ENCODE data around the gene CCR6. TPM values are rescaled to one million over a fixed set of nuclear protein-coding genes. Genes with fewer than 3 reads are reported as not detected.
"Not testable (repeated sequence)": the region's sequence is repeated elsewhere in the genome, so short reads cannot be mapped to it uniquely, and the experiment has no call there.

Gene CCR6
- total RNA-seq, 1 donor from 2014 or later, result not detected

DNA sequence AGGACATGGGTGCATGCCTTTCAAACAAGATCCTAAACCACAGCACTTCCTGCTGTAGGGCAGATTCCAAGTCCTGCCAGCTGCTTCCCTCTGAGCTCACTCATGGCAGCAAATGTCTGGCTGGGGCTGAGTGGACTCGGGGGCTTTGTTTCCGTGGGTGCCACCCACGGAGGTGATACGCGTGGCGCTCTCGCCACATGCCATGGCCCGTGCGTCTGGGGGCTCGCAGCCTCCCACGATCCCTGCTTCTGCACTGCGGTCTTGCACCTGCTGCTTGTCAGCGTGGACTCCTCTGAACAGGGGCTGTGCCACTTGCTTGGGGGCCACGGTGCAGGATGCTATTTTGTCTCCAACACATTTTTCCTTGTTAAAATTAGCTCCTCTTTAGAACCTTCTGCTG is 54.4 kb downstream of the CCR6 start:
- H3K27ac Mint-ChIP-seq (ENCODE audit: unreplicated experiment); H3K27me3 Mint-ChIP-seq (ENCODE audit: unreplicated experiment); H3K4me1 Mint-ChIP-seq (ENCODE audit: unreplicated experiment); H3K36me3 Mint-ChIP-seq (ENCODE audit: low read depth, unreplicated experiment); H3K4me3 Mint-ChIP-seq (ENCODE audit: unreplicated experiment); H3K9me3 Mint-ChIP-seq (ENCODE audit: unreplicated experiment); DNase-seq (ENCODE audit: low spot score): not testable (repeated sequence)

DNA sequence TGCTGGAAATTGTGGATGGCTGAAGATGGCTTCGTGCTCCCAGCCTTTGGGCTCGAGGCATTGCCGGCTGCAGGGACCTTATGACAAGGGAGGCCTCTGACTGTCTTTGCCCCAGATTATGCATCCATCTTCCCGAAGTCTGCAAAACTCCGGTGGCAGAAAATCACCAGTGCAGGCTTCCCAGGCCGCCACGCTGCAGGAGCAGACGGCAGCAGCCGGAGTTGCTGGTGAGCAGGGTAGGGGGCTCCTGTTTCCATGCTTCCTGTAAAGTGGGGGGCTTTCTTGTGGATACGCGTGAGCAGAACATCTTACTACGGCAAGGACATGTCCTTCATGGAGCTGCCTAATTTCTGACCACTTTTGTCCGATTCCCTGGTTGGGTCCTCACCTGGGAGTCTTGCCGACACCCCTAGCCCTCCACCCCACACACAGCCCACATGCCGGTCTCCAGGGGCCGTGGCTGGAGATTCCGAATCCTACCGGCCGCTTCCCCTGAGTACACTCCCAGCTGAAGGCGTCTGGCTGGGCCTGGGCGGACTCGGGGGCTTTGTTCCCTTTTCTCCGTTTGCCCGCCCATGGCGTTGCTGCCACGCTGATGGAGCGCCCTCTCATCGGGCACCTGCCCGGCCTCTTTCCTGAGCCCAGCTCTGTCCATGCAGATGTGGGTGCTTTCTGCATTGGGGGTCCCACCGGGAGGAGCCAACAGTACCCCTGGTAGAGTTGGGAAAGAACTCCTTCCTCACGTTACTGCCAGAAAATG is 56.2 kb downstream of the CCR6 start:
- not testable (repeated sequence) for H3K27me3 Mint-ChIP-seq (ENCODE audit: unreplicated experiment); H3K4me1 Mint-ChIP-seq (ENCODE audit: unreplicated experiment); DNase-seq (ENCODE audit: low spot score); H3K9me3 Mint-ChIP-seq (ENCODE audit: unreplicated experiment); H3K27ac Mint-ChIP-seq (ENCODE audit: unreplicated experiment); H3K4me3 Mint-ChIP-seq (ENCODE audit: unreplicated experiment); H3K36me3 Mint-ChIP-seq (ENCODE audit: low read depth, unreplicated experiment)

DNA sequence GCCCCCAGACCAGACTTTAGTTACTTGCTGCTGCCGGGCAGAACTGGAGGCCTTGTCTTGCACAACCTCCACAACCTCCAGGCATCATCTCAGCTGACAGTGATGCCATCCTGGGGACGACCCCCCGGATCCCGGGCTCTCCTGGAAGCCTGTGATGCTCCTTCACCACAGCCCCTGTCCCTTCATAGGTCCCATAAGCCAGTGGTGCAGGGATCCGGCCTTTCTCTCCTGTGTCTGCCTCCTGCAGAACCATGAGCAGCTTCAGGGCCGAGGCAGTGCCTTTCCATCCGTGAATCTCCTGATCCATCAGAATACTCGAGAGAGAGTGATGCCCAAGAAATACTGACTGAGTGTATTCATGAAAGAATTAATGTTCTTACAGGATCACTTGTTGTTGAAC is 57.2 kb downstream of the CCR6 start:
- not testable (repeated sequence) for H3K4me3 Mint-ChIP-seq (ENCODE audit: unreplicated experiment); DNase-seq (ENCODE audit: low spot score); H3K27me3 Mint-ChIP-seq (ENCODE audit: unreplicated experiment); H3K27ac Mint-ChIP-seq (ENCODE audit: unreplicated experiment); H3K36me3 Mint-ChIP-seq (ENCODE audit: low read depth, unreplicated experiment); H3K4me1 Mint-ChIP-seq (ENCODE audit: unreplicated experiment); H3K9me3 Mint-ChIP-seq (ENCODE audit: unreplicated experiment)

DNA sequence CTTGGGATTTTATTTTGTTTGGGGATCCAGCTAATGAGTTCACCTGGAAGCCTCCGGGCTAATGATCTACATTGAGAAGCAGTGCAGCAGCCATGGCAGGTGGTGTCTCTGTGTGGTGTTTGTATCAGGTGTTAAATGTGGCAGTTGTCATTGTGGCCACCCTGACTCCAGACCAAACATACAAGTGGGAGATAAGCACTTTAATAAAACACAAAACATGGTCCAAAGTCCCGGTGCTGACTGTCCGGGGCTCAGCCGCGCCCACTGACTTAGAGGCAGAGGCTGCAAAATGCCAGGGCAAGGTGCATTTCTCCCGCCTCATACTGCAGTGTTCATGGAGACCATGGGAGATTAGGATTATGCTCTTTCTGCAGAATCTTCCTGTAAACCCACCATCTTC is 58.5 kb downstream of the CCR6 start:
- H3K9me3 Mint-ChIP-seq (ENCODE audit: unreplicated experiment); H3K4me1 Mint-ChIP-seq (ENCODE audit: unreplicated experiment); H3K27me3 Mint-ChIP-seq (ENCODE audit: unreplicated experiment); H3K36me3 Mint-ChIP-seq (ENCODE audit: low read depth, unreplicated experiment); H3K27ac Mint-ChIP-seq (ENCODE audit: unreplicated experiment); H3K4me3 Mint-ChIP-seq (ENCODE audit: unreplicated experiment); DNase-seq (ENCODE audit: low spot score): not testable (repeated sequence)

DNA sequence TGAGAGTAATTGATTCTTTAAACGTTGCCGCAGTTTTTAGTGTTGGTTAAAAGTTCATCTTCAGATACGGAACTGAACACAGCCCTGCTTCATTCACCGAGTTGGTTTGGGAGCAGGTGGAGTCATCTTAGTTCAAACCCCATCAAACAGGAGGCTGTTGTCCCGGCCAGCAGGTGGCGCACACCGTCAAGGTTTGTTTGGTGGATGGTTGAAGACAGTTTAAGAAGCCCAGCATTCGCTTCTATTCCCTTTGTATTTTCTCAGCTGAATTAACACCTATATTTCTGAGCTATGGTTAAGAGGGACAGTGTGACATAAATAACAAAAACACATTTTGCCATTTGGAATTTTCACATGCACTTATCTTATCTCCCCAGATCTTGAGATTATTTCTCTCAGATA is 60.0 kb downstream of the CCR6 start:
- not testable (repeated sequence) for H3K4me1 Mint-ChIP-seq (ENCODE audit: unreplicated experiment); H3K4me3 Mint-ChIP-seq (ENCODE audit: unreplicated experiment); H3K9me3 Mint-ChIP-seq (ENCODE audit: unreplicated experiment); H3K27me3 Mint-ChIP-seq (ENCODE audit: unreplicated experiment); H3K36me3 Mint-ChIP-seq (ENCODE audit: low read depth, unreplicated experiment); DNase-seq (ENCODE audit: low spot score); H3K27ac Mint-ChIP-seq (ENCODE audit: unreplicated experiment)

DNA sequence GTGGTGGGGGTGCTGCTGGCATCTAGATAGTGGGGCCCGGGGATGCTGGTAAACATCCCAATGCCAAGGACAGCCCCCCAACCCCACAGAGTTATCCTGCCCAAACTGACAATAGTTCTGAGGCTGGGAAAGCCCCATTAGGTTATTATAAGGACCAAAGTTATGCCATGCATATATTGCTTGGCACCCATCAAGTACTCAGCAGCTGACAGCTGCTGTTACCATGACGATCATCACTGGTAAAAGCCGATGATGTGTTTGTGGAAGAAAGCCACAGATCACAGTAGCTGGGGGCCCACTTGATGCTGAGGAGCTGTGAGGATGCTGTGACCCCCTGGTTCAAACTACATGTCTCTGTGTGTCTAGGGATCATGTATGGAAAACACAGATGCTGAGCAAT is 62.2 kb downstream of the CCR6 start:
- not testable (repeated sequence) for H3K27ac Mint-ChIP-seq (ENCODE audit: unreplicated experiment); DNase-seq (ENCODE audit: low spot score); H3K4me3 Mint-ChIP-seq (ENCODE audit: unreplicated experiment); H3K4me1 Mint-ChIP-seq (ENCODE audit: unreplicated experiment); H3K9me3 Mint-ChIP-seq (ENCODE audit: unreplicated experiment); H3K36me3 Mint-ChIP-seq (ENCODE audit: low read depth, unreplicated experiment); H3K27me3 Mint-ChIP-seq (ENCODE audit: unreplicated experiment)

DNA sequence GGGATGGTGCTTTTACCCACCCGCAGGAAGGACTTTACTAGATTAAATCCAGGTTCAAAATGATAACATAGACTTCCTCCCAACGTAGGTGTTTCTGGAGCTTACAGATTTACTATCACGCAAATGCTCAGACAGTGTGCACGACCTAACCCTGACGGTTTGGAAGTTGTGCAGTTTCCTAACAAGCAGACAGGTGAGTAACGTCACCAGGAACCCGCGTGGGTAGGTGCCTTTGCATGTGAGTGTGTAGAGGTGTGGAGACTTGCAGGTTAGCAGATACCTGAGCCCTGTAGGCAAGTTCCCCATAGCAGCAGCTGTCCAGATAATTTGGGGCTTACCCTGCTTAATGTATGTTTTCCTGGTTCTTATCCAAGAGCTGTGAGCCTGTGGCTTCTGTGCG is 64.4 kb downstream of the CCR6 start:
- not testable (repeated sequence) for H3K9me3 Mint-ChIP-seq (ENCODE audit: unreplicated experiment); H3K27ac Mint-ChIP-seq (ENCODE audit: unreplicated experiment); H3K4me3 Mint-ChIP-seq (ENCODE audit: unreplicated experiment)

More for the DNA sequence above, 64.4 kb downstream of the CCR6 start:
- not testable (repeated sequence) for DNase-seq (ENCODE audit: low spot score); H3K4me1 Mint-ChIP-seq (ENCODE audit: unreplicated experiment); H3K27me3 Mint-ChIP-seq (ENCODE audit: unreplicated experiment); H3K36me3 Mint-ChIP-seq (ENCODE audit: low read depth, unreplicated experiment)

Other genes with a start within 250 kb of the CCR6 start
- 11.6 TPM for gene RNASET2, start 166.5 kb upstream of the CCR6 start, total RNA-seq (ENCODE audit: unreplicated experiment)
- gene CEP43, start 123.7 kb upstream of the CCR6 start, total RNA-seq (ENCODE audit: unreplicated experiment), result 23.3 TPM
- gene GPR31, start 34.9 kb downstream of the CCR6 start, total RNA-seq (ENCODE audit: unreplicated experiment), result not detected
- gene UNC93A, start 168.2 kb downstream of the CCR6 start, total RNA-seq (ENCODE audit: unreplicated experiment), result not detected
- gene TTLL2, start 202.0 kb downstream of the CCR6 start, total RNA-seq (ENCODE audit: unreplicated experiment), result not detected

Measured in endothelial cell (in vitro differentiated cells).